Fibroblast of lung (primary cell): ENCODE data around the gene PIK3CB.

Experiments
- EZH2 ChIP-seq: IDR thresholded peaks from 2 replicates; pipeline ENCODE4 v1.5.1; 2012; ENCODE audit warnings: low read length, control low read depth, mild to moderate bottlenecking; ENCODE audit errors: missing control alignments
- TF ChIP-seq, protein P1 (sequence below), 2 donors: IDR thresholded peaks in 1 of 2; conservative IDR thresholded peaks in 1 of 2; 1 replicate in 1 of 2; 2 replicates in 1 of 2; pipeline ENCODE4 v1.5.1; 2011 to 2012; ENCODE audit warnings: low read length in 2 of 2, control low read depth in 1 of 2, inconsistent platforms in 1 of 2, low read depth in 1 of 2, mild to moderate bottlenecking in 1 of 2

DNA sequence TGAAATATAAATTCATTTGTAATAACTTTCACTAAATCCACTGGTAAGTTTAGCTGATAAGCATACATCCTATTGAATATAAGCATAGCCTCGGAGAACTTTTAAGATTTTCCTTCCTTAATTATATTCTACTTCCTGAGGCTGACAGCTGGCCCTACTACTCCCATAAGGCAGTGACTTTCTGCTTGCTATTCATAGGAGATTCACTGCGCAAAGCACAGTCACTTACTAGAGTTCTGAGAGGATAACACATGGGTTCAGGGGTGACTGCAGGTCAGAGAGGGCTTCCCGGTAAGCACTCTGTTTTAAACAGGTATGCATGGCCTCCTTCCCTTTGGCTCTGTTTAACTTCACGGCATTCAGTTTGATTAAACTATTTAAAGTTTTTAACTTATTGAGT lies 150.3 kb downstream of the PIK3CB start:
- TF ChIP-seq, protein P1, sequence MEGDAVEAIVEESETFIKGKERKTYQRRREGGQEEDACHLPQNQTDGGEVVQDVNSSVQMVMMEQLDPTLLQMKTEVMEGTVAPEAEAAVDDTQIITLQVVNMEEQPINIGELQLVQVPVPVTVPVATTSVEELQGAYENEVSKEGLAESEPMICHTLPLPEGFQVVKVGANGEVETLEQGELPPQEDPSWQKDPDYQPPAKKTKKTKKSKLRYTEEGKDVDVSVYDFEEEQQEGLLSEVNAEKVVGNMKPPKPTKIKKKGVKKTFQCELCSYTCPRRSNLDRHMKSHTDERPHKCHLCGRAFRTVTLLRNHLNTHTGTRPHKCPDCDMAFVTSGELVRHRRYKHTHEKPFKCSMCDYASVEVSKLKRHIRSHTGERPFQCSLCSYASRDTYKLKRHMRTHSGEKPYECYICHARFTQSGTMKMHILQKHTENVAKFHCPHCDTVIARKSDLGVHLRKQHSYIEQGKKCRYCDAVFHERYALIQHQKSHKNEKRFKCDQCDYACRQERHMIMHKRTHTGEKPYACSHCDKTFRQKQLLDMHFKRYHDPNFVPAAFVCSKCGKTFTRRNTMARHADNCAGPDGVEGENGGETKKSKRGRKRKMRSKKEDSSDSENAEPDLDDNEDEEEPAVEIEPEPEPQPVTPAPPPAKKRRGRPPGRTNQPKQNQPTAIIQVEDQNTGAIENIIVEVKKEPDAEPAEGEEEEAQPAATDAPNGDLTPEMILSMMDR (conservative IDR thresholded peaks at IDR 0.05 in 1 of 2, IDR thresholded peaks at IDR 0.05 in 1 of 2; ENCODE audit: low read depth in 1 of 2, low read length in 2 of 2) = no peak
- TF ChIP-seq EZH2 = no peak
